HFF-Myc (cell line): ENCODE measurements around the gene HAT1.
"Not testable (repeated sequence)": the region's sequence is repeated elsewhere in the genome, so short reads cannot be mapped to it uniquely, and the experiment has no call there.

Source experiments
- DNase-seq: peaks from one replicate; pipeline ENCODE4 v3.0.0-alpha.2; 2011; ENCODE audit warnings: low read depth; ENCODE audit errors: extremely low read depth
- H3K4me3 ChIP-seq: replicated peaks from 2 replicates; pipeline ENCODE4 v1.5.1; 2011; ENCODE audit warnings: low read depth, mild to moderate bottlenecking, control low read depth, low read length
- TF ChIP-seq, protein P1 (sequence below): IDR thresholded peaks from 2 replicates; pipeline ENCODE4 v1.5.1; 2012; ENCODE audit warnings: mild to moderate bottlenecking, low read depth, low read length, control low read depth; ENCODE audit errors: missing control alignments

The HAT1 gene

DNA sequence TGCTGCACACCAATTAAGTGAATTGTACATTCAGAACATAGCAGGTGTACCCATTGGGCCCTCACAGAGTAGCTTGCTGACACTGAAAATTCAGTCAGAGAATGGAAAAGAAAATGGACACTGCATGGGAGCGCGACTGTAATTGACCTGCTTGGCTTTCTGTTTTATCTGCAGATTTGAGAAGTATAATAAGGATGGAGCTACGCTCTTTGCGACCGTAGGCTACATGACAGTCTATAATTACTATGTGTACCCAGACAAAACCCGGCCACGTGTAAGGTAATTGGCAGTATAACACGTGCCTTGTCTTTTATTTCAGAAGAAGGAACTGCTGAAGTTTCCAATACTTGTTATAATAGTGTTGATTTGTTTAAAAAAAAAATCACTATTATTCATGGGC lies 44.0 kb downstream of the HAT1 start:
- TF ChIP-seq, protein P1, sequence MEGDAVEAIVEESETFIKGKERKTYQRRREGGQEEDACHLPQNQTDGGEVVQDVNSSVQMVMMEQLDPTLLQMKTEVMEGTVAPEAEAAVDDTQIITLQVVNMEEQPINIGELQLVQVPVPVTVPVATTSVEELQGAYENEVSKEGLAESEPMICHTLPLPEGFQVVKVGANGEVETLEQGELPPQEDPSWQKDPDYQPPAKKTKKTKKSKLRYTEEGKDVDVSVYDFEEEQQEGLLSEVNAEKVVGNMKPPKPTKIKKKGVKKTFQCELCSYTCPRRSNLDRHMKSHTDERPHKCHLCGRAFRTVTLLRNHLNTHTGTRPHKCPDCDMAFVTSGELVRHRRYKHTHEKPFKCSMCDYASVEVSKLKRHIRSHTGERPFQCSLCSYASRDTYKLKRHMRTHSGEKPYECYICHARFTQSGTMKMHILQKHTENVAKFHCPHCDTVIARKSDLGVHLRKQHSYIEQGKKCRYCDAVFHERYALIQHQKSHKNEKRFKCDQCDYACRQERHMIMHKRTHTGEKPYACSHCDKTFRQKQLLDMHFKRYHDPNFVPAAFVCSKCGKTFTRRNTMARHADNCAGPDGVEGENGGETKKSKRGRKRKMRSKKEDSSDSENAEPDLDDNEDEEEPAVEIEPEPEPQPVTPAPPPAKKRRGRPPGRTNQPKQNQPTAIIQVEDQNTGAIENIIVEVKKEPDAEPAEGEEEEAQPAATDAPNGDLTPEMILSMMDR, result no peak
- H3K4me3 ChIP-seq, result no peak overlapping the region
- DNase-seq, result no peak

DNA sequence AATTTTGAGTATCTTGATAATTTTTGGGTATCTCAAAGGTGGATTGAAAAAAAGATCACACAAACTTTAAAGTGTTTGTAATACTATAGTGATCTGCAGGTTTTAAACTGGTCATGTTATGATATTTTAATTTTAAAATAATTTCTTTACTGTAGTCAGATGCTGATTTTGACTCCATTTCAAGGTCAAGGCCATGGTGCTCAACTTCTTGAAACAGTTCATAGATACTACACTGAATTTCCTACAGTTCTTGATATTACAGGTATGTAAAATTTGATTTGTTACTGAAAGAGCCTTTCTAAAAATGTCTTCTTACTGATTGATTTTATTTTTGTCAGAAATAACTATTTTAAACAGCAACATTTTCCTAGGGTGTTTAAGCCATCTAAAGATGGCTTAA lies 44.4 kb downstream of the HAT1 start:
- no peak for DNase-seq
- H3K4me3 ChIP-seq, result no peak overlapping the region
- TF ChIP-seq, protein P1, result no peak

DNA sequence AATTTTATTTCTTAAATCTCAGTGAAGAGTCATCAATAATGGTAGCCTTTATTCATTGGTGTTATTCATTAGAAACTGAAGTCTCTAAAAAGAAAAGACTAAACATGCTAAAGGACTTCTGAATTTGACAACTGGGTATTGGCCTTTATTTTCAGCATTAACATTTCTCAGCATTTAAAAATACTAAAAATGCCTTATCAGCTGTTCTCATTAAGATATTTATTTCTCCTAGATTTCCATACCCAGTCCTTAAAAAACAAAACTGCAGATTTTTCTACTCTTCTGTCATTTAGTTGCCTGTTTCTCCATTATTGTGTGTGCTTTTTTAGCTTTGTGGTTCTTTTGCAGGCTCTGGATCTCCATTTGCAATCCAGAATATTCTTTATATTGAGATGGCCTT lies 46.2 kb downstream of the HAT1 start:
- TF ChIP-seq, protein P1, result no peak
- H3K4me3 ChIP-seq, result no peak overlapping the region
- no peak for DNase-seq

DNA sequence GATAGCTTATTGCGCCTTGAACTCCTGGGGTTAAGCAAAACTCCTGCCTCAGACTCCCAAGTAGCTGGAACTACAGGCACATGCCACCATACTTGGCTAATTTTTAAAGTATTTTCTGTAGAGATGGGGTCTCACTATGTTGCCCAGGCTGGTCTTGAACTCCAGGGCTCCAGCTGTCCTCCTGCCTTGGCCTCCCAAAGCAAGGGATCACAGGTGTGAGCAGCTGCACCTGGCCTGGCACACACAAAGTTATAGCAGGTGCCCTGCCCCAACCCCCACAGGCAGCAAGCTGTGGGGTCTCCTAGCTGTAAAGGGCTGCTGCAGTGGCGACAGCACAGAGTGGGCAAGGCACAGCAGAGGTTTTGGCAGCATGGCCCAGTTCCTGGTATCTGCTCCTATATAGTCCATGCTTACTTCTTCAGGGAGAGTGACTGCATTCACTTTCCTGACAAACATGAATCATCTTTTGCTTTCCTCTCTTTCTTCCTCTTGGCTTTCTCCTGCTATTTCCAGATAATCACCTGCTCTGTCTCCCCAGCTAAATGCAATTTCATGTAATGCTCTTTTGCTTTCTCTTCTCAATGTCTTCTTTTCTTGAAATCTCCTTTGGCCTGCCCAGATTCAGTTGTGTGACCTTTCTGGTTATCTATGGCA lies 50.2 kb downstream of the HAT1 start:
- no peak for DNase-seq
- TF ChIP-seq, protein P1, result no peak
- no peak overlapping the region for H3K4me3 ChIP-seq

DNA sequence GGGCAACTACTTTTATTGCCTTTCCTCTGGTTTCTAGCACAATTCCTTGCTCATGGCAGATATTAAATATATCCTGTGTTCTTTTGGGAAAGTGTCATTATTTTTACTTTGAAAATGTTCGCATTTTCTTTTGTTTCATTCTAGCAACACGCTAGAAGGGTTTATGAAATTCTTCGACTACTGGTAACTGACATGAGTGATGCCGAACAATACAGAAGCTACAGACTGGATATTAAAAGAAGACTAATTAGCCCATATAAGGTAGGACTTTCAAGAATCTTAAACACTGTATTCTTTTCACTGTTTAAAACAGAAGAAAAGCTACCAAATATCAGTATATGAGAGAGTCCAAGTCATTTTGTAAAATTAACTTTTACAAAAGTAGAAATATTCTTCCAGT lies 56.8 kb downstream of the HAT1 start:
- H3K4me3 ChIP-seq, result no peak overlapping the region
- DNase-seq, result no peak
- TF ChIP-seq, protein P1, result no peak

DNA sequence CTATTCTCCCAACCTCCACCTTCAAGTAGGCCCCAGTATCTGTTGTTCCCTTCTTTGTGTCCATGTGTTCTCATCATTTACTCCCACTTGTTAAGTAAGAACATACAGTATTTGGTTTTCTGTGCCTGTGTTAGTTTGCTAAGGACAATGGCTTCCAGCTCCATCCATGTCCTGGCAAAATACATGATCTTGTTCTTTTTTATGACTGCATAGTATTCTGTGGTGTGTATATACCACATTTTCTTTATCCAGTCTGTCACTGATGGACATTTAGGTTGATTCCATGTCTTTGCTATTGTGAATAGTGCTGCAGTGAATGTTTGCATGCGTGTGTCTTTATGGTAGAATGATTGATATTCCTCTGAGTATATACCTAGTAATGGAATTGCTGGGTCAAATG lies 61.7 kb downstream of the HAT1 start:
- not testable (repeated sequence) for DNase-seq, H3K4me3 ChIP-seq

DNA sequence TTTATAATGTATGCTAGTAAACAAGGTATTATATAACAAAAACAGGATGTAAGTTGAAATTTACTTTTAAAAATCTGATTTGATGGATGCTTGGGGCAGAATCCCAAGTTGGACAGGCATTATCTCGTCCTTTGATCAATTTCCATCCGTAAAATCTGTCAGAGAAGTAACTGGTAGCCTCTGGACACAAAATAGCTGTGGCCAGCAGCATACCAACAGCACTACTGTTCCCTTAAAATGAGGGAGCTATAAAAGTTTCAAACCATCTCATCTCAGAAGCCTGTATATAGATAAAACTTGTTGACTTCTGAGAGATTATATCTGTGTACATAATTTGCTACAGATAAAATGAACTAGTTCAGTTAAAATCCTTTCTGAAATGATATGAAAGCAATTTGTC lies 62.8 kb downstream of the HAT1 start:
- TF ChIP-seq, protein P1, result no peak
- no peak for DNase-seq
- no peak overlapping the region for H3K4me3 ChIP-seq
